Midbrain (tissue), 1 donor: Measurements from ENCODE around the gene CYP46A1.
"Not testable (repeated sequence)": the region's sequence is repeated elsewhere in the genome, so short reads cannot be mapped to it uniquely, and the experiment has no call there.

Experiments
- DNase-seq: peaks from one replicate; lab custom pipeline; 2025; lab: John Stamatoyannopoulos, UW

Gene CYP46A1

GRCh38 chr14:99683619-99684409 lies at the start of gene CYP46A1:
Gene CYP46A1 (plus strand): TSS chr14:99684298. CDS start chr14:99684418, 120 bp downstream.
- peak; percentile 100 for DNase-seq

- DNase-seq = no peak
These were observed 49.7 kb upstream of the CYP46A1 start for GRCh38 chr14:99634443-99634842.

- no peak for DNase-seq
These were observed 49.0 kb upstream of the CYP46A1 start for GRCh38 chr14:99635116-99635515.

GRCh38 chr14:99636487-99636886 lies 47.6 kb upstream of the CYP46A1 start:
- no peak for DNase-seq

- no peak for DNase-seq
These were observed 46.5 kb upstream of the CYP46A1 start for GRCh38 chr14:99637624-99638023.

GRCh38 chr14:99642771-99643170 lies 41.3 kb upstream of the CYP46A1 start:
- not testable (repeated sequence) for DNase-seq

GRCh38 chr14:99643343-99643742 lies 40.8 kb upstream of the CYP46A1 start:
- DNase-seq = no peak

DNA sequence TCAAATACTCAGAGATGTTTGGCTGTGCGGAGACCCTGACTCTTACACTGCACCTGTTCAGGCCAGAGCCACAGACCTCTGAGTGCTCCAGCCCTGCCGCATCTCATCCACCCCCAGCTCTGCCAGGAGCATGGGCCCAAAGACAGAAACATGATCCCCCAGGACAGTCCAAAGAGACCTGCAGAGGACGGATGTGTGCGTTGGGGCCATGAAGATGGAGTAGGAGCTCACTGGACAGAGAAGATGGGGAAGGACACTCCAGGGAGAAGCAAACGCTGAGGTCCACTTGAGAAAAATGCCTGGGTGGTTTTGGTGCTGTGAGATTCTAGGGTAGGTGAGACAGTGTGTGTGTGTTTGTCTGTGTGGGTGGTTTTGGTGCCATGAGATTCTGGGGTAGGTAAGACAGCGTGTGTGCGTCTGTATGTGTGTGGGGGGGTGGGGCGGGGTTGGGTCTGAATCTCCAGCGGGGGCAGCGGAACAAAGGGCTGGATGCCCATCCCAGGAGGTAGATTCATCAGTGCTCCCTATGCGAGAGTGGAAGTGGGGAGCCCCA lies 40.0 kb upstream of the CYP46A1 start:
- no peak for DNase-seq

DNA sequence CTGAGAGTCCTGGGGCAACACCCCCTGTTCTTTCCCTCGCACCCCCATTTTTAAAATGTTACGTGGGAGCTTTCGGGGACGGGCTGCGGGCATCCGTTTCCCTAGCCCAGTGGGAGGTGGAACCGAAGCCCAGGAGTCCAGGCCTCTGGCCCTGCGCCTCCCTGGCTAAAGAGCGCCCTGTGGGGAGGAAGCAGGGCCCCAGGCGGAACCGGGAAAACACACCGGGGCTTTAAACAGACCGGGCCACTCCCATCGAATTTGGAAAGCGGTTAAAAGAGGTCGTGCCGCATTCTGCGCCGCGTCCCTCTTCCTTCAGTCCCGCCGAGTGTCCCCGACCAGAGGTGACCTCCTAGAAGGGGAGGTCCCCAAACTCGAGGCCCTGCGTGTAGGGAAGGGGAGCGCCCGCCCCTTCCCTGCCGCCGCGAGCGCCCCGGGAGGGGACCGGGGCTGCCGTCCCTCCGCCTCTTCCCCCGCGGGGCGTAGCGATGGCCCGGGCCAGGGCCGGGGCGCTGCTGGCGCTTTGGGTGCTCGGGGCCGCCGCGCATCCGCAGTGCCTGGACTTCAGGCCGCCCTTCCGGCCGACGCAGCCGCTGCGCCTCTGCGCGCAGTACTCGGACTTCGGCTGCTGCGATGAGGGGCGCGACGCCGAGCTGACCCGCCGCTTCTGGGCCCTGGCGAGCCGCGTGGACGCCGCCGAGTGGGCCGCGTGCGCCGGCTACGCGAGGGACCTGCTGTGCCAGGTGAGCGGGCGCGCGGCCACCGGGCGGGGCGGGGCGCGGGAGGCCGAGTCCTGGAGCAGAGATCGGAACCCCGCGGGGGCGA lies 39.2 kb upstream of the CYP46A1 start, which contains the start of gene HHIPL1:
HHIPL1 (plus strand) TSS at position 407 of the 822 bp plus-strand sequence; CDS start at position 486, 79 bp downstream.
- no peak for DNase-seq

DNA sequence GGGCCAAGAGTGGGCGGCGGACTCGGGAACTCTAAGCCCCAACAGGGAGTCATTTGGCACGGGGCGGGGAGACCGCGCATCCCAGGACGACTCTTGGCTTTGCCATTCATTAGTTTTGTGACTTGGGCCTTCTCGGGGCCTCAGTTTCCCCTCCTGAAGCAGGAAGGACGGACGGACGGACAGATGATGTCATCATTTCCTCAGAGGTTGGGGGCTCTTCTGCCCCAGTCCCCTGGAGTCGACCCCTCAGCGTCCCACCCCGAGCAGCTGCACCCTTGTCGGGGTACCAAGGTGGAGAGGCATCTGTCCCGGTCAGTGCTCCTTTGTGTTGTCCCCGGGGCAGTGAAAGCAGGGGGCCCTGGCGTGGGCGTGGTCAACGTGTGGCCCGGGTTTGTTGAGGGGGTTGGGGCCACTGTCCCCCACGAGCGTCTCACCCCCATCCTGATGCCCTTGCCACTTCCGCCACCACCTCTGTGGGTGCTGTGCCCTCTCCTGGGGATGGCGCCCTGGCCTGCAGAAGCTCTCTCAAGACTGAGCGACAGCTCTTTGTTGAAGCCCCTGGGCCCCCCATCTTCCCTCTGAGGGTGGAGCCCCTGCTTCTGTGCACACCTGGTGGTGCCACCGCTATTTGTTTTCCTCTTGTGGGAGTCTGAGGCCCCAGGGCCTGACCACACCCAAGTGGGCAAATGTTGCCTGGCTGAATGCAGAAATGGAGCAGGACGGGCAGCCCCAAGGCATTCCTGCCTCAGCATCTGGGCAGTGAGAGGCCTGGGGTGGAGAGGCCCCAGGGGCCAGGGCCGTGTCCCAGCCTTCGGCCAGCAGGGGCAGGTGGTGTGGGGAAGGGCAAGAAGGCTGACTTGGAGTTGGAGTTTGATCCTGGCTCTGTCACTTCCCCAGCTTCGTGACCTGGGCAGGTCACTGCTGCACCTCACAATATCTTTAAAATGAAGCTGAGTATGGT lies 38.3 kb upstream of the CYP46A1 start:
- no peak for DNase-seq

DNA sequence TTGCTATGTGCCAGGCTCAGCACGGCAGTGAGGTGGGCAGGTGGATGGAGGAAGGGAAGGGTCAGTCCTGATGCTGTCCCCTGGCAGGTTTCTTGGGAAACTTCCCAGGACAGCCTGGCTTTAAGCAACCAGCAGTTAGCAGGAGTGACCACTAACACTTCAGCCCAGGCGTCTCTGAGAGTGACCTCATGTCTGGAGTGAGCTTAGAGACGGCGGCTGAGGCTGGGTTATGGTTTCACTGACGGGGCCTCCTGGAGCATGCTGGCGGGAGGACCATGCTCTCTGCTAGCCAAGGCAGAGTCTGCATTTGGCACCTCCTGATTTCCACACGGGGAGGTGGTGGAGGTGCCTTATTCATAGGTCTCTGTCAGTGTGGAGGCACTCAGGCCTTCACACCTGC lies 36.7 kb upstream of the CYP46A1 start:
- DNase-seq = no peak

- no peak for DNase-seq
These were observed 35.9 kb upstream of the CYP46A1 start for GRCh38 chr14:99648027-99648784.

DNA sequence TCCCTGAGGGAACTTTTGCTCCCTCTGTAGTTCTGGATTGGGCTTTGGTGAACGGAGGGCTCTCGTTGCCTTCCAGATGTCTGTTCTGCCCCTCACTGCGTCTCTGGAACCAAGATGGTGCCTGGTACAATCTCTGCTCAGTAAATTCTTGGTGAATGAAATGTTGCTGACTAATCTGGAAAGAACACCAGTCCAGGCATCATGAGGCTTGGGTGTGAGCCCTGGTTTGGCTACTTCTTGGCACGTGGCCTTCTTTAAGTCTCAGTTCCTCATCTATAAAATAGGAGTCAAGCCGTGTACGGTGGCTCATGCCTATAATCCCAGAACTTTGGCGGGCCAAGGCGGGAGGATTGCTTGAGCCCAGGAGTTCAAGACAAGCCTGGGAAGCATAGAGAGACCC lies 34.9 kb upstream of the CYP46A1 start:
- no peak for DNase-seq

GRCh38 chr14:99649643-99650042 lies 34.5 kb upstream of the CYP46A1 start:
- no peak for DNase-seq

DNA sequence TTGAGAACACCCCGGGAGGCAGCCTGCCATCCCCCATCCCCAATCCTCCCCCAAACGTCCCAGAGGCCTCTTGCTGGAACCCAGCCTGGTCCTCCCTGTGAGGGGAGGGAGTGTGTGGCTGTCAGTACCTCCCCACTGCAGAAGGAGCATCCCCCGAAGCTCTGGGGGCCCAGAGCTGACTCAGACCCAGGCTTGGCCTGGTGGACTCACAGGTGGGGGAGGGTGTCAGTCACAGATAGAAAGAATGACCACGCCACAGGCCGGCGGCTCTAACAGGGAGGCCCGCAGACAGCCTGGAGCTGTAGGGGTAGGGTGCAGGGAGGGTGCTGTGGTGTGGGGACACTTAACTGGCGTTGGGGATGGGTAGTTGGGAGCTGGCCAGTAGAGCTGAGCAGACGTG lies 33.9 kb upstream of the CYP46A1 start:
- DNase-seq = no peak

GRCh38 chr14:99651953-99652746 lies 31.9 kb upstream of the CYP46A1 start:
- no peak for DNase-seq

DNA sequence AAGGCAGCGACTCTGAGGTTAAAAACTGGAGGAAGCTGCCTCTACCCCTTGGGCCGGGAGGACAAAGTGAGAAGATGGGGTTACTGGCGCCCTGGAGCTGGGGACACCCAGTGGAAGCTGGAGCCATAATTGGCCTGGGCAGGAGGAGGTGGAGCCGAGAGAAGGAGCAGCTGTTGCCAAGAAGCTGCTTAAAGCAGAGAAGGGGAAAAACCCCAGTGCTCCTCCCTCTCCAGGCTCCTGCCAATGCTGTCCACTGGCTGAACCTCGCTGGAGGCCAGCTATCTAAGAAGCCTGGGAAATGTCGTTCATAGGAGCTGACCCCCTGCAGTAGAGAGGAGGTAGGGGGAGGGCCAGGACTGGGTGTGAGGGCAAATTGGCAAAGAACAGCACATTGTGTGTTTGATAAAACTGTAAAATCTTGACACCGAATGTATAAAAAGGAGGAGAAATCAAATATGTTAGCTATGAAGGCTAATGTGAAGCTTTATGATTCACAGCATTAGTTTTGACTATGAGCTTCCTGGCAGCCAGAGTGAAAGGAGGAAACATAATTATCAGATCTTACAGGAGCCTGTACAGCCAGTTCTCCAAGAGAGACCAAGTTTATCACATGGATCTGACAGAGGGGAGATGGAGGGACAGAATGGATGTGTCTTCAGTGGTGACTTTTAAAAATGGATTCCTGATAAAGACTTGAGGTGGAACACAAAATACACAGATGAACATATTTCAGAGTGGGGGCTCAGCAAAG lies 29.7 kb upstream of the CYP46A1 start:
- DNase-seq = peak; percentile 60

DNA sequence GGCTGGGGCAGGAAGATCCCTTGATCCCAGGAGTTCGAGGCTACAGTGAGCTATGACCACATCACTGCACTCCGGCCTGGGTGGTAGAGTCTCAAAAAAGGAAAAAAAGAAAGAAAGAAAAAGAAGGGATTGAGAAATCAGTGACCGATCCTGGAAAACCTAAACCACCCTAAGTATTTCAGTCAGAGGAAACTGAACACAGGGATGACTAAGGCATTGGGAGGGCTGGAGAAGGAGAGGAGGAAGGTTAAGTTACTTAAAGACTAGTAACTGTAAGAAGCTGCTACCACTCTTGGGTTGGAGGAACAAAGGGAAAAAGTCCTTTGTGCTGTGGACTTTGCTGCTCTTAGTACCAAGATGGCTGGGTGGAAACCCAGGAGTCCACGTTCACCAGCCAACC lies 28.6 kb upstream of the CYP46A1 start:
- no peak for DNase-seq

GRCh38 chr14:99656171-99656570 lies 27.9 kb upstream of the CYP46A1 start:
- DNase-seq = no peak
